Upper lobe of right lung (tissue), 1 donor: Measurements from ENCODE around the gene GH2. TPM values are rescaled to one million over a fixed set of nuclear protein-coding genes. Genes with fewer than 3 reads are reported as not detected.

ENCODE experiments used
- ATAC-seq: fragments of 200-7000 bp; cut with Tn5 transposase; one replicate; pipeline ENCODE4 v1.9.1; 2020; ENCODE audit warnings: mild to moderate bottlenecking, moderate library complexity
- DNase-seq: peaks from one replicate; pipeline ENCODE4 v3.0.0-alpha.2; 2020
- H3K27ac ChIP-seq: fragments of 200-600 bp; one replicate; pipeline ENCODE4 v1.8.0; 2022
- H3K27me3 ChIP-seq: fragments of 200-600 bp; one replicate; pipeline ENCODE4 v1.8.0; 2022; ENCODE audit warnings: mild to moderate bottlenecking
- H3K36me3 ChIP-seq: fragments of 200-600 bp; one replicate; pipeline ENCODE4 v1.8.0; 2022
- H3K4me1 ChIP-seq: fragments of 200-600 bp; one replicate; pipeline ENCODE4 v1.8.0; 2022
- H3K4me3 ChIP-seq: fragments of 200-600 bp; one replicate; pipeline ENCODE4 v1.8.0; 2022; ENCODE audit warnings: mild to moderate bottlenecking
- H3K9me3 ChIP-seq: fragments of 200-600 bp; one replicate; pipeline ENCODE4 v1.8.0; 2022
- intact Hi-C: fragments of 100-400 bp; cut with DNase I; formaldehyde crosslinking; loops from one replicate; pipeline ENCODE4 v1.11.0; 2022
- total RNA-seq: library from RNA; stranded (reverse); fragmentation: NEBNext Ultra II Directional; extraction: Animal tissue kit (Norgen Biotek cat#: 25700); gene quantifications from one replicate; pipeline ENCODE4 v1.2.1, GENCODE V29; 2021
- TF ChIP-seq, protein P1 (sequence below): fragments of 200-600 bp; IDR thresholded peaks from one replicate; pipeline ENCODE4 v1.8.0; 2022; ENCODE audit warnings: antibody characterized with exemption
- donor health status: DM: no; HTN: yes; CAD: no; lungs with severe emphysema.

Gene GH2
- total RNA-seq, 1 donor from 2014 or later, result not detected

DNA sequence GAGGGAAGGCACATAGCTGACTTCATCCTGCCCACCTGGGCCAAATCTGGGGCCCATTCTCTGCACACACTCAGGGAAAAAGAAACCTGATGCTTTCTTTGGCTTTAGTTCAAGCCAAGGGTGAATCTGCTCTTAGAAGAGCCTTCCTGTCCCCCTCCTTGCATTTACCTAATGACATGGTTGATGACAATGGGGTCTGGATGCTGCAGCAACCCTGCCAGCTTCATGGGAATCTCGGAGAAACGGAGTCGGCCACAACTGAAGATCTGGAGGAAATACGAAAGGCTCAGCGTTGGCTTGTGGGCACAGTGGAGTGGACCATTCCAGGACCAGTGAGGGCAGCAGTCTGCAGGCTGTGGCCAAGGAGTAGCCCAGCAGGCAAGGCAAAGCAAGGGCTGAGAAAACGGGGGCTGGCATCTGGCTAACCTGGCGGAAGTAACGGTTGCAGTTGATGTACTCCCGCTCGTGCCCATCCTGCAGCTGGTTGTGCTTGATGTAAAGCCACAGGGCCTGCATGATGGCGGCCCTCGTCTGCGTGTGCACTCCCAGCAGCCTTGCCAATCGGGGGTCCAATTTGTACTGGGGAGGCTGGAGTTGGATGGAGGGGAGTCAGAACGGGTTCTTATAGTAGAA lies 47.9 kb downstream of the GH2 start:
- Histone ChIP-seq H3K27ac (no peak overlapping the region), H3K9me3 (no peaks in the 10 kb centered on the region), H3K4me1 (peaks cover 23% of the 10 kb centered on the region), H3K36me3 (peaks cover 86% of the 10 kb centered on the region), H3K4me3 (no peak overlapping the region), H3K27me3 (no peaks in the 10 kb centered on the region)
- DNase-seq, result no peak
- intact Hi-C loops, result no loop called here
- ATAC-seq, result no peak
- TF ChIP-seq, protein P1, sequence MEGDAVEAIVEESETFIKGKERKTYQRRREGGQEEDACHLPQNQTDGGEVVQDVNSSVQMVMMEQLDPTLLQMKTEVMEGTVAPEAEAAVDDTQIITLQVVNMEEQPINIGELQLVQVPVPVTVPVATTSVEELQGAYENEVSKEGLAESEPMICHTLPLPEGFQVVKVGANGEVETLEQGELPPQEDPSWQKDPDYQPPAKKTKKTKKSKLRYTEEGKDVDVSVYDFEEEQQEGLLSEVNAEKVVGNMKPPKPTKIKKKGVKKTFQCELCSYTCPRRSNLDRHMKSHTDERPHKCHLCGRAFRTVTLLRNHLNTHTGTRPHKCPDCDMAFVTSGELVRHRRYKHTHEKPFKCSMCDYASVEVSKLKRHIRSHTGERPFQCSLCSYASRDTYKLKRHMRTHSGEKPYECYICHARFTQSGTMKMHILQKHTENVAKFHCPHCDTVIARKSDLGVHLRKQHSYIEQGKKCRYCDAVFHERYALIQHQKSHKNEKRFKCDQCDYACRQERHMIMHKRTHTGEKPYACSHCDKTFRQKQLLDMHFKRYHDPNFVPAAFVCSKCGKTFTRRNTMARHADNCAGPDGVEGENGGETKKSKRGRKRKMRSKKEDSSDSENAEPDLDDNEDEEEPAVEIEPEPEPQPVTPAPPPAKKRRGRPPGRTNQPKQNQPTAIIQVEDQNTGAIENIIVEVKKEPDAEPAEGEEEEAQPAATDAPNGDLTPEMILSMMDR, result no peak

DNA sequence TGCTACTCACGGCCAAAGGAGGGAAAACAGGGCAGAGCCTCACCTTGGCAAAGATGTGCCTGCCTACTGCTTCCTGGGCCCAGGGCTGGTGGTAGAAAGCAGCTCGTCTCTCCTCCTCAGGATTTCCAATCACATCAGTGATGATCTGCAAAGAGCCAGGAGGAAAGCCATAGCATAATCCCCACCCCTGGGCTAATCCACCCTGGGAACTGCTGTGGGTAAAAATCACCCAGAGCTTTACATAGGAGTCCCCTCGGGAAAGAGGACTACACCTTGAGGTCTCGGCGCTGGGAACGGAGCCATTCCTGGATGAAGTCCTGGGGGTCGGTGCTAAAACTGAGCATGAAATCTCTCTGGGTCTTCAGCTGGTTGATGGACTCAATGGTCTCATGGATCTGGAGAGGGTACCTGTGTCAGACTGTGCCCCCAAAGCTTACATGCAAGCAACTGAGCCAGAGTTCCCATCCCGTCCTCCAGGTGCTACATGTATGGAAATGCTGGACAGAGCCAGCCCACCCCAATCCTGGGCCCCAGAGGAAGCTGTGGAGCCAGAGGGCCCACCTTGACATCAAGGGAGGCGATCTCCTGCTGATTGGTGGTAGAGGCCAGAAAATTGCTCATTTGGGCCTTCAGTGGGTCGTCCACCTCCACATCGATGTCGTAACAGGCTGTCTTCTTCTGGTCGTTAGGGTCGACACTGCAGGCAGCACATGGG lies 48.6 kb downstream of the GH2 start:
- no peak for ATAC-seq
- Histone ChIP-seq H3K27ac (no peak overlapping the region), H3K4me1 (peaks cover 23% of the 10 kb centered on the region), H3K9me3 (no peaks in the 10 kb centered on the region), H3K4me3 (no peak overlapping the region), H3K36me3 (peaks cover 89% of the 10 kb centered on the region), H3K27me3 (no peaks in the 10 kb centered on the region)
- intact Hi-C loops, result no loop called here
- no peak for DNase-seq
- TF ChIP-seq, protein P1, result no peak

DNA sequence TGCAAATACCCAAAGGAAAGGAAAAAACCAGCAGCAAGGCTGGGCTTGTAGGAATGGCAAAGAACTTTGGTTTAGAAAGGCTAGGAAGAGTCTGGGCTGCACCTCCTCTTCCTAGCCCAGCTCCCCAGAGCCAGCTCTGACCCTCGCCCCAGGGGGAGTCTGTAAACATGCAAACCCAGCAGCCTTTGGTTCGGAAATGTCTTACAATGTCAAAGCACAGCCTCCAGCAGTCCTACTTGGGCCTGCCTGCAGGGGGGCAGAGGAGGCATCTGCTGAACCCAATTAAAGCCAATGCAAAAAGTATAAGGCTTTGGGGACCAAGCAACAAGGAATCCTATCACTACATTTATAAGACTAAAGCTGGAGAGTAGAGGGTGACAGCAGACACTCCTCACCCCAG lies 49.3 kb downstream of the GH2 start:
- ATAC-seq (no peak), DNase-seq (no peak)
- intact Hi-C loops, result no loop called here
- TF ChIP-seq, protein P1, result no peak
- no peaks in the 10 kb centered on the region for H3K27me3 ChIP-seq
- H3K4me1 ChIP-seq, result peaks cover 19% of the 10 kb centered on the region
- H3K27ac ChIP-seq, result no peak overlapping the region
- no peaks in the 10 kb centered on the region for H3K9me3 ChIP-seq
- H3K4me3 ChIP-seq, result no peak overlapping the region
- peaks cover 88% of the 10 kb centered on the region for H3K36me3 ChIP-seq

DNA sequence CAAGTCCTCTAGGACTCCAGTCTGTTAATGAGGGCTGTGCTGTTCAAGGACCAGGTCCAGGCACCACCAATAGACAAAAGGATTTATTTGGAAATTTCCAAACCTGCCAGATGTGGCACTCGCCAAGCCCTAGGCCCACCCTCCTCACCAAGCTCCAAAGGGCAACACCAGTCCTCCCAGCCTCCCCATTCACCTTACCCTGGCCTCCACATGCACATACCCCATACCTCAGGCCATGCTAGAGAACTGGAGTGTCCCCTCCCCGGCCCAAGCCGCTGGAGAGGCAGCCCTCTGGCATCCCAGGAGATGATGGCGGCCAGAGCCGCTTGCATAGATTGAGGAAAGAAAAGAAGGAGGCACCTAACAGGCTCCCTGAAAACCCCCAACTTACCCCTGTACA lies 49.7 kb downstream of the GH2 start:
- ATAC-seq, result no peak
- H3K27ac ChIP-seq, result no peak overlapping the region
- TF ChIP-seq, protein P1, result no peak
- no peak overlapping the region for H3K4me3 ChIP-seq
- no peaks in the 10 kb centered on the region for H3K9me3 ChIP-seq
- H3K4me1 ChIP-seq, result peaks cover 19% of the 10 kb centered on the region
- H3K36me3 ChIP-seq, result peaks cover 83% of the 10 kb centered on the region
- intact Hi-C loops, result no loop called here
- H3K27me3 ChIP-seq, result no peaks in the 10 kb centered on the region
- DNase-seq, result no peak

DNA sequence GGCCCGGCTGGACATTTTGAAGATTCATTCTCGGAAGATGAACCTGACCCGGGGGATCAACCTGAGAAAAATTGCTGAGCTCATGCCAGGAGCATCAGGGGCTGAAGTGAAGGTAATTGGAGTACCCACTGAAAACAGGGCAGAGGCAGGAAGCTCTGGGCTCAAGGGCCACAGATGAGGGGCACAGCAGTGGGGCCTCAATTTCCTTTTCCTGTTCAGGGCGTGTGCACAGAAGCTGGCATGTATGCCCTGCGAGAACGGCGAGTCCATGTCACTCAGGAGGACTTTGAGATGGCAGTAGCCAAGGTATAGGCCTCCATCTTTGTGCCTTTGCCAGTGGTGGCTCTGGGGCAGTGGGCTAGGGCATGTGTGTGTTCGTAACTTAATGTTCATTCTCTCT lies 50.2 kb downstream of the GH2 start:
- H3K27ac ChIP-seq, result no peak overlapping the region

More for the DNA sequence above, 50.2 kb downstream of the GH2 start:
- Histone ChIP-seq H3K4me3 (no peak overlapping the region), H3K36me3 (peaks cover 78% of the 10 kb centered on the region), H3K4me1 (peaks cover 19% of the 10 kb centered on the region), H3K27me3 (no peaks in the 10 kb centered on the region), H3K9me3 (no peaks in the 10 kb centered on the region)
- DNase-seq (no peak), ATAC-seq (no peak)
- intact Hi-C loops, result no loop called here
- TF ChIP-seq, protein P1, result no peak
